A549 (cell line): ENCODE data around the gene ZNF346. TPM values are rescaled to one million over a fixed set of nuclear protein-coding genes. Genes with fewer than 3 reads are reported as not detected.

Experiments
- ATAC-seq, 2 experiments: fragments of 200-7000 bp in 1 of 2; fragments of >200 bp in 1 of 2; cut with Nextera tagmentation in 1 of 2; cut with Tn5 transposase in 1 of 2; 3 replicates each; pipeline versions ENCODE4 v1.8.0 to v1.9.1; 2018 to 2020; ENCODE audit warnings: mild to moderate bottlenecking in 1 of 2, moderate library complexity in 1 of 2
- CTCF ChIA-PET: fragments of 300-600 bp; sonication (Branson Sonifier 250); formaldehyde crosslinking; extraction: SDS; loops from one replicate; lab custom pipeline; 2021; ENCODE audit warnings: antibody characterized with exemption, inconsistent platforms; lab: Yijun Ruan, JAX
- POLR2A ChIA-PET: fragments of 350-600 bp; formaldehyde crosslinking; extraction: SDS; loops from one replicate; lab custom pipeline; 2021; ENCODE audit warnings: antibody characterized with exemption, inconsistent platforms; lab: Yijun Ruan, JAX
- DNase-seq, 2 experiments: peaks; one replicate each; pipeline versions ENCODE4 v3.0.0 to v3.0.0-alpha.2; 2011 to 2016; ENCODE audit warnings: low read depth in 1 of 2, low spot score in 1 of 2
- FAIRE-seq: peaks from 2 replicates; lab custom pipeline; 2011; peaks lifted over from hg19 to GRCh38; lab: Jason Lieb, UNC
- H3K27ac ChIP-seq, 2 experiments: fragments of >200 bp; sonication (Bioruptor Twin); formaldehyde crosslinking; 3 replicates each; pipeline ENCODE4 v1.5.1; 2016 to 2017
- H3K4me1 ChIP-seq: fragments of >200 bp; sonication (Bioruptor Twin); formaldehyde crosslinking; 3 replicates; pipeline ENCODE4 v1.6.1; 2016
- H3K4me2 ChIP-seq: fragments of >200 bp; sonication (Bioruptor Twin); formaldehyde crosslinking; 3 replicates; pipeline ENCODE4 v1.6.1; 2016
- H3K4me3 ChIP-seq: fragments of >200 bp; sonication (Bioruptor Twin); formaldehyde crosslinking; 3 replicates; pipeline ENCODE4 v1.5.1; 2016
- H3K9me3 ChIP-seq: fragments of >200 bp; sonication (Bioruptor Twin); formaldehyde crosslinking; 3 replicates; pipeline ENCODE4 v1.6.1; 2016
- CBX2 ChIP-seq: fragments of 200-600 bp; sonication (generic); IDR thresholded peaks from 2 replicates; pipeline ENCODE4 v1.6.1; 2016; ENCODE audit warnings: low read depth, mild to moderate bottlenecking, borderline replicate concordance
- CHD2 ChIP-seq: fragments of 150-350 bp; IDR thresholded peaks from 2 replicates; pipeline ENCODE4 v1.6.1; 2014; ENCODE audit warnings: low read length; ENCODE audit not compliant: partially characterized antibody
- CHD4 ChIP-seq: fragments of 200-600 bp; sonication (generic); IDR thresholded peaks from 2 replicates; pipeline ENCODE4 v1.6.1; 2016; ENCODE audit warnings: antibody characterized with exemption, mild to moderate bottlenecking, borderline replicate concordance
- ESRRA ChIP-seq: fragments of 150-350 bp; IDR thresholded peaks from 2 replicates; pipeline ENCODE4 v1.6.1; 2014; ENCODE audit warnings: mild to moderate bottlenecking, low read length, borderline replicate concordance
- HOXB13 ChIP-seq: fragments of 250-450 bp; sonication (Bioruptor Pico); IDR thresholded peaks from 2 replicates; pipeline ENCODE4 v1.5.0; 2020; ENCODE audit warnings: low read depth, mild to moderate bottlenecking, moderate library complexity
- POLR2AphosphoS2 ChIP-seq: conservative IDR thresholded peaks from 2 replicates; pipeline ENCODE4 v1.6.1; 2012; ENCODE audit warnings: low read length, improper control_type of control experiment, inconsistent platforms
- whole genome bisulfite sequencing: methylation state at CpG from one replicate; pipeline ENCODE4 v1.1.6; 2017; ENCODE audit errors: missing lambda C conversion rate; 5-methylcytosine and 5-hydroxymethylcytosine counted together
- polyA plus RNA-seq, 4 experiments: library from polyadenylated mRNA; depleted of rRNA in 3 of 4; stranded (reverse); fragments of >200 nt; fragmentation: RNase III in 1 of 4; extraction: RNeasy Plus Mini Kit Qiagen cat#74134 plus additional on column Dnase treatment in 1 of 4; gene quantifications; 2 replicates in 3 of 4; 3 replicates in 1 of 4; pipeline ENCODE4 v1.2.3, GENCODE V29; 2011 to 2017
- TF ChIP-seq, protein P1 (sequence below): IDR thresholded peaks from 2 replicates; pipeline ENCODE4 v1.6.1; 2012

Gene ZNF346
- polyA plus RNA-seq, 2 of the 4 experiments (the other 2 are of a cell fraction) = 13.5 to 14.1 TPM

GRCh38 chr5:177130211-177131018 lies 107.9 kb downstream of the ZNF346 start:
- POLR2A ChIA-PET = no interaction called here
- 67% methylated on average over 4 of the region's 5 CpGs for WGBS
- no peak overlapping the region for H3K4me3 ChIP-seq

More at GRCh38 chr5:177130211-177131018, 107.9 kb downstream of the ZNF346 start:
- no peaks in the 10 kb centered on the region for H3K9me3 ChIP-seq
- no peak for ATAC-seq
- H3K4me2 ChIP-seq = no peak overlapping the region
- H3K27ac ChIP-seq = no peak overlapping the region
- FAIRE-seq = no peak
- no peak for DNase-seq
- H3K4me1 ChIP-seq = peaks cover 9% of the 10 kb centered on the region
- TF ChIP-seq, protein P1, sequence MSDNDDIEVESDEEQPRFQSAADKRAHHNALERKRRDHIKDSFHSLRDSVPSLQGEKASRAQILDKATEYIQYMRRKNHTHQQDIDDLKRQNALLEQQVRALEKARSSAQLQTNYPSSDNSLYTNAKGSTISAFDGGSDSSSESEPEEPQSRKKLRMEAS = no peak
- no peak for TF ChIP-seq CHD2
- no peak for TF ChIP-seq CBX2
- no peak for TF ChIP-seq HOXB13 (CRISPR knock-in tag)
- TF ChIP-seq ESRRA = no peak
- TF ChIP-seq POLR2AphosphoS2 = no peak
- TF ChIP-seq CHD4 = no peak
- CTCF ChIA-PET = interaction anchor here (0.6 to 16.4 kb wide), 2 partner anchors 18 to 78 kb away, joined by 4 to 168 read pairs; no protein-coding TSS in a partner anchor

Other genes starting within 250 kb of the ZNF346 start
- 0.03 TPM in 2 replicates for gene UNC5A, start 212.1 kb upstream of the ZNF346 start, polyA plus RNA-seq (2011; rRNA removed)
- gene UNC5A, start 212.1 kb upstream of the ZNF346 start, polyA plus RNA-seq (2017; fragmentation: RNase III; extraction: RNeasy Plus Mini Kit Qiagen cat#74134 plus additional on column Dnase treatment) = 0.07 to 0.17 TPM (median 0.14 TPM) in 3 replicates
- gene HK3, start 123.3 kb upstream of the ZNF346 start, polyA plus RNA-seq (2011; rRNA removed) = 0.04 TPM in 1 of 2 replicates, not detected in the other
- 0.12 to 0.17 TPM in 2 of 3 replicates, not detected in the other for gene HK3, start 123.3 kb upstream of the ZNF346 start, polyA plus RNA-seq (2017; fragmentation: RNase III; extraction: RNeasy Plus Mini Kit Qiagen cat#74134 plus additional on column Dnase treatment)
- gene UIMC1, start 15.9 kb upstream of the ZNF346 start, polyA plus RNA-seq (2011; rRNA removed) = 50.6 and 52.5 TPM in 2 replicates
- gene UIMC1, start 15.9 kb upstream of the ZNF346 start, polyA plus RNA-seq (2017; fragmentation: RNase III; extraction: RNeasy Plus Mini Kit Qiagen cat#74134 plus additional on column Dnase treatment) = 43.8 to 47.8 TPM (median 47.7 TPM) in 3 replicates
- 31.8 and 34.7 TPM in 2 replicates for gene FGFR4, start 64.2 kb downstream of the ZNF346 start, polyA plus RNA-seq (2011; rRNA removed)
- 28.5 to 45.2 TPM (median 39.3 TPM) in 3 replicates for gene FGFR4, start 64.2 kb downstream of the ZNF346 start, polyA plus RNA-seq (2017; fragmentation: RNase III; extraction: RNeasy Plus Mini Kit Qiagen cat#74134 plus additional on column Dnase treatment)
- 35.5 and 38.2 TPM in 2 replicates for gene NSD1, start 111.1 kb downstream of the ZNF346 start, polyA plus RNA-seq (2011; rRNA removed)
- gene NSD1, start 111.1 kb downstream of the ZNF346 start, polyA plus RNA-seq (2017; fragmentation: RNase III; extraction: RNeasy Plus Mini Kit Qiagen cat#74134 plus additional on column Dnase treatment) = 15.2 to 16.7 TPM (median 16.3 TPM) in 3 replicates